Calu3 (cell line): ENCODE data around the gene NBAS. TPM values are rescaled to one million over a fixed set of nuclear protein-coding genes. Genes with fewer than 3 reads are reported as not detected.

Source experiments
- BruUV-seq: library from RNA; stranded (reverse); fragments of 400-500 nt; replicated peaks from 2 replicates; lab custom pipeline; 2021; lab: Mats Ljungman, UMichigan
- CTCF ChIA-PET: fragments of 300-600 bp; sonication (Branson Sonifier 250); formaldehyde crosslinking; loops from one replicate; lab custom pipeline; 2022; ENCODE audit warnings: antibody characterized with exemption; lab: Charles Lee
- DNase-seq: peaks from one replicate; pipeline ENCODE4 v3.0.0; 2022
- H3K27ac Mint-ChIP-seq: one replicate; pipeline ENCODE4 v1.8.0; 2022; ENCODE audit warnings: mixed read lengths; ENCODE audit not compliant: unreplicated experiment
- H3K27me3 Mint-ChIP-seq: one replicate; pipeline ENCODE4 v1.8.0; 2022; ENCODE audit warnings: mixed read lengths; ENCODE audit not compliant: unreplicated experiment
- H3K36me3 Mint-ChIP-seq: one replicate; pipeline ENCODE4 v1.8.0; 2022; ENCODE audit warnings: mild to moderate bottlenecking, moderate library complexity, mixed read lengths; ENCODE audit not compliant: insufficient read depth, unreplicated experiment
- H3K4me1 Mint-ChIP-seq: one replicate; pipeline ENCODE4 v1.8.0; 2022; ENCODE audit warnings: mild to moderate bottlenecking, low read depth, mixed read lengths; ENCODE audit not compliant: unreplicated experiment
- H3K4me3 Mint-ChIP-seq: one replicate; pipeline ENCODE4 v1.8.0; 2022; ENCODE audit warnings: mild to moderate bottlenecking, low read depth, moderate library complexity, mixed read lengths; ENCODE audit not compliant: unreplicated experiment
- H3K9me3 Mint-ChIP-seq: one replicate; pipeline ENCODE4 v1.8.0; 2022; ENCODE audit warnings: low read depth, mixed read lengths; ENCODE audit not compliant: unreplicated experiment
- intact Hi-C: fragments of 100-400 bp; cut with micrococcal nuclease; formaldehyde crosslinking; loops from one replicate; pipeline ENCODE4 v1.10.0; 2022; ENCODE audit not compliant: unreplicated experiment
- total RNA-seq: library from RNA; stranded (reverse); gene quantifications from 2 replicates; pipeline ENCODE4 v1.2.3, GENCODE V29; 2022
- TF ChIP-seq, protein P1 (sequence below): fragments of 200-600 bp; IDR thresholded peaks from one replicate; pipeline ENCODE4 v1.8.0; 2022; ENCODE audit warnings: antibody characterized with exemption; ENCODE audit not compliant: unreplicated experiment

NBAS gene
- total RNA-seq, 1 experiment from 2014 or later: 30.4 TPM

DNA sequence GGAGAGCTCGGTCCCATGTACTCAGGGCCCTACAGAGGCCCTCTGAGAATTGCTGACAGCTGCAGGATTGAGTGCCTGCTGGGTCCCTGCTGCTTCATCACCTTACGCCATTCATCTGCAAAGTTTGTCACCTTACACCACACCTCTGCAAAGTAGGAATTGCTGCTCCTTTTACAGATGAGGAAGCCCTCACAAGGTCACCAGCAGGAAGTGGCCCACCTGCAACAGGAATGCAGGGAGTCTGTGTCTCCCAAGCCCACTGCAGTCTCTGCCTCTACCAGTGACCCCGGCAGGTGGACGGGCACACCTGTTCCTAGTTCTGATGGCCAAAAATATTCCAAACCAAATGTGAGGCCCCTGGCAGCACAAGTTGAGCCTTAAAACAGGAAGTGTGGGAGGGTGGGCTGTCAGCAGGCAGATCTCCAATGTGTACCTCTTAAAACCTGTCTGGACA lies 441.4 kb downstream of the NBAS start:
- no peak overlapping the region for H3K27ac Mint-ChIP-seq

DNA sequence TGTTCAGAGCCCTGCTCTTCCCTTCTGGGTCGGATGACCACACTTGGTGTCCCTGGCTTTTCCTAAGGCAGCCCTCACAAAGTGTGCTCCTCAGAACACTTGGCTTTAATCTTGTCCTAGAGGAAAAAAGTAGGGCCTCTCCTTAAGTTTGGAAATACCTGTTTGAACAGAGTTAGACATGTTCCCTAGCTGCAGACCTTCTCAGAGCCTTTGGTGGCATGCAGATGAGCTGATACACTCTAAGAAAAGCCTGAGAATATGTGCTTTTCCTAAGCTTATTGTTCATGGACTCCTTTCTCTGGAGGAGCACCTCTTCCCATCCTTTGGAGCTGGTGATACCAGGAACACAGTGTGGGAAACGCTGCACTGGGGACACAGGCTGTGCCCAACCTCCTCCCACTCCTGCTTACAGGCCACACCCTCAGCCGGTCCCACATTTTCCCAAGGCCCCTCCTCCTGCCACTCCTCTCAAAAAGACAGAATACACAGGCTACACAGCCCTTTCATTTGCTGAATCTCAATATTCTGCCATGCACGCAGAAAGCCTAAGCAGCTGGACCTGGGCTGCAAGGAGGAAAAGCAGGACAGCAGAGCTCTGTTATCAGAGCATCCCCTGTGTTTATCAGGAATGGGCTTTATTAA lies 443.6 kb downstream of the NBAS start:
- no TSS peak for BruUV-seq
- H3K9me3 Mint-ChIP-seq: peaks cover 6% of the 10 kb centered on the region
- H3K27me3 Mint-ChIP-seq: no peaks in the 10 kb centered on the region
- intact Hi-C loops: no loop called here
- TF ChIP-seq, protein P1, sequence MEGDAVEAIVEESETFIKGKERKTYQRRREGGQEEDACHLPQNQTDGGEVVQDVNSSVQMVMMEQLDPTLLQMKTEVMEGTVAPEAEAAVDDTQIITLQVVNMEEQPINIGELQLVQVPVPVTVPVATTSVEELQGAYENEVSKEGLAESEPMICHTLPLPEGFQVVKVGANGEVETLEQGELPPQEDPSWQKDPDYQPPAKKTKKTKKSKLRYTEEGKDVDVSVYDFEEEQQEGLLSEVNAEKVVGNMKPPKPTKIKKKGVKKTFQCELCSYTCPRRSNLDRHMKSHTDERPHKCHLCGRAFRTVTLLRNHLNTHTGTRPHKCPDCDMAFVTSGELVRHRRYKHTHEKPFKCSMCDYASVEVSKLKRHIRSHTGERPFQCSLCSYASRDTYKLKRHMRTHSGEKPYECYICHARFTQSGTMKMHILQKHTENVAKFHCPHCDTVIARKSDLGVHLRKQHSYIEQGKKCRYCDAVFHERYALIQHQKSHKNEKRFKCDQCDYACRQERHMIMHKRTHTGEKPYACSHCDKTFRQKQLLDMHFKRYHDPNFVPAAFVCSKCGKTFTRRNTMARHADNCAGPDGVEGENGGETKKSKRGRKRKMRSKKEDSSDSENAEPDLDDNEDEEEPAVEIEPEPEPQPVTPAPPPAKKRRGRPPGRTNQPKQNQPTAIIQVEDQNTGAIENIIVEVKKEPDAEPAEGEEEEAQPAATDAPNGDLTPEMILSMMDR: no peak
- H3K36me3 Mint-ChIP-seq: no peaks in the 10 kb centered on the region
- H3K4me3 Mint-ChIP-seq: no peak overlapping the region
- no peaks in the 10 kb centered on the region for H3K4me1 Mint-ChIP-seq
- no peak overlapping the region for H3K27ac Mint-ChIP-seq
- CTCF ChIA-PET: no interaction called here
- DNase-seq: no peak

More for the DNA sequence above, 441.4 kb downstream of the NBAS start:
- TF ChIP-seq, protein P1: no peak
- no peaks in the 10 kb centered on the region for H3K4me1 Mint-ChIP-seq
- CTCF ChIA-PET: interaction anchor here (0.7 kb wide), 1 partner anchor 1125 kb away, joined by 3 read pairs; no protein-coding TSS in a partner anchor
- intact Hi-C loops: no loop called here
- no TSS peak for BruUV-seq
- peaks cover 8% of the 10 kb centered on the region for H3K9me3 Mint-ChIP-seq
- H3K27me3 Mint-ChIP-seq: no peaks in the 10 kb centered on the region
- no peak overlapping the region for H3K4me3 Mint-ChIP-seq
- H3K36me3 Mint-ChIP-seq: no peaks in the 10 kb centered on the region
- DNase-seq: no peak

Other genes starting within 250 kb of the NBAS start
- 99.7 and 106 TPM in 2 replicates for gene DDX1, start 30.5 kb upstream of the NBAS start, total RNA-seq